K562 (cell line): ENCODE results near the gene ZNF644. TPM values are rescaled to one million over a fixed set of nuclear protein-coding genes. Genes with fewer than 3 reads are reported as not detected.

ENCODE experiments used
- ATAC-seq: fragments of 200-7000 bp; cut with Tn5 transposase; 3 replicates; pipeline ENCODE4 v1.9.1; 2020; ENCODE audit warnings: moderate library complexity
- BruUV-seq: library from RNA; stranded (reverse); fragments of 400-500 nt; replicated peaks from 2 replicates; lab custom pipeline; 2021; lab: Mats Ljungman, UMichigan
- CTCF ChIA-PET: fragments of 300-600 bp; formaldehyde crosslinking; extraction: SDS; loops from one replicate; lab custom pipeline; 2021; ENCODE audit warnings: low intra/inter-chr PET ratio; lab: Yijun Ruan, JAX
- POLR2A ChIA-PET: fragments of 300-600, 350-650 bp; sonication (Branson Sonifier 250); formaldehyde crosslinking; extraction: SDS; loops from one replicate; lab custom pipeline; 2021; ENCODE audit warnings: antibody characterized with exemption, inconsistent platforms; lab: Yijun Ruan, JAX
- DNase-seq, 4 experiments: peaks; one replicate each; pipeline versions ENCODE4 v3.0.0 to v3.0.0-alpha.2; 2011 to 2018; ENCODE audit warnings: low spot score in 3 of 4, mixed read lengths in 3 of 4; ENCODE audit errors: extremely low read depth in 1 of 4
- FAIRE-seq: peaks from 2 replicates; lab custom pipeline; 2011; peaks lifted over from hg19 to GRCh38; lab: Jason Lieb, UNC
- H2AFZ ChIP-seq: 2 replicates; pipeline ENCODE4 v1.6.0; 2011; ENCODE audit warnings: low read depth, low read length, control low read depth, inconsistent platforms
- H3K27ac ChIP-seq: fragments of 200-600 bp; 3 replicates; pipeline ENCODE4 v1.8.0; 2011; ENCODE audit warnings: low read depth, mild to moderate bottlenecking, control low read depth, inconsistent platforms, low read length, moderate library complexity, mixed read lengths; ENCODE audit errors: extremely low read depth
- H3K27me3 ChIP-seq, 2 experiments: fragments of 300-600 bp in 1 of 2; 2 replicates in 1 of 2; 3 replicates in 1 of 2; pipeline versions ENCODE4 v1.6.0 to v1.8.0; 2011; ENCODE audit warnings: inconsistent platforms in 2 of 2, low read length in 2 of 2, mild to moderate bottlenecking in 1 of 2, mixed read lengths in 1 of 2, moderate library complexity in 1 of 2; ENCODE audit not compliant: control insufficient read depth in 2 of 2, insufficient read depth in 2 of 2
- H3K36me3 ChIP-seq: fragments of 300-600 bp; 3 replicates; pipeline ENCODE4 v1.8.0; 2011; ENCODE audit warnings: mild to moderate bottlenecking, low read length, inconsistent platforms; ENCODE audit not compliant: control insufficient read depth, insufficient read depth
- H3K4me1 ChIP-seq, 2 experiments: fragments of 200-600 bp in 1 of 2; replicated peaks in 1 of 2; 2 replicates in 1 of 2; 3 replicates in 1 of 2; pipeline versions ENCODE4 v1.5.1 to v1.8.0; 2011; ENCODE audit warnings: inconsistent platforms in 2 of 2, low read length in 2 of 2, mild to moderate bottlenecking in 1 of 2, mixed read lengths in 1 of 2, moderate library complexity in 1 of 2; ENCODE audit not compliant: control insufficient read depth in 2 of 2, insufficient read depth in 2 of 2
- H3K4me2 ChIP-seq: 2 replicates; pipeline ENCODE4 v1.6.1; 2011; ENCODE audit warnings: low read length, control low read depth, inconsistent platforms, mixed read lengths; ENCODE audit not compliant: insufficient read depth
- H3K4me3 ChIP-seq: fragments of 200-600 bp; sonication (generic), shearing (Covaris generic); 2 replicates; pipeline ENCODE4 v1.5.1; 2016; ENCODE audit warnings: control low read depth, inconsistent platforms
- H3K79me2 ChIP-seq: fragments of 200-600 bp; 3 replicates; pipeline ENCODE4 v1.8.0; 2011; ENCODE audit warnings: low read length, inconsistent platforms; ENCODE audit not compliant: control insufficient read depth, insufficient read depth
- H3K9ac ChIP-seq, 2 experiments: 2 replicates each; pipeline versions ENCODE4 v1.6.0 to v1.6.1; 2011; ENCODE audit warnings: low read depth in 2 of 2, low read length in 2 of 2, control low read depth in 1 of 2, inconsistent platforms in 1 of 2, mild to moderate bottlenecking in 1 of 2, mixed read lengths in 1 of 2; ENCODE audit not compliant: insufficient read depth in 1 of 2
- H3K9me1 ChIP-seq: one replicate; pipeline ENCODE4 v1.6.0; 2011; ENCODE audit warnings: inconsistent platforms, mild to moderate bottlenecking, low read length, moderate library complexity; ENCODE audit not compliant: control insufficient read depth, insufficient read depth
- H3K9me3 ChIP-seq: replicated peaks from 2 replicates; pipeline ENCODE4 v1.5.1; 2011; ENCODE audit warnings: low read depth, low read length, inconsistent platforms; ENCODE audit not compliant: control insufficient read depth, insufficient read depth
- H4K20me1 ChIP-seq: replicated peaks from 2 replicates; pipeline ENCODE4 v1.6.1; 2011; ENCODE audit warnings: low read length, inconsistent platforms, mixed read lengths; ENCODE audit not compliant: control insufficient read depth, insufficient read depth
- CHD1 ChIP-seq: fragments of 200-600 bp; sonication (generic); IDR thresholded peaks from one replicate; pipeline ENCODE4 v1.6.1; 2012; ENCODE audit warnings: mild to moderate bottlenecking, moderate library complexity, low read length, inconsistent platforms
- DDX20 ChIP-seq: fragments of 450-650 bp; IDR thresholded peaks from 2 replicates; pipeline ENCODE4 v1.6.1; 2016; ENCODE audit warnings: missing genetic modification characterization, low read depth, mild to moderate bottlenecking, missing compliant biosample characterization, moderate library complexity
- ELK1 ChIP-seq: sonication (generic); formaldehyde crosslinking; IDR thresholded peaks from 2 replicates; pipeline ENCODE4 v1.8.1; 2022; ENCODE audit warnings: missing genetic modification reagents
- FIP1L1 ChIP-seq: fragments of 200-400 bp; formaldehyde crosslinking; IDR thresholded peaks from 2 replicates; pipeline ENCODE4 v1.6.1; 2018; ENCODE audit warnings: mild to moderate bottlenecking, low read depth, low read length; ENCODE audit not compliant: poor library complexity, severe bottlenecking
- HDAC6 ChIP-seq: IDR thresholded peaks from 2 replicates; pipeline ENCODE4 v1.6.1; 2012; ENCODE audit warnings: low read depth, mild to moderate bottlenecking, control low read depth, inconsistent platforms, low read length, moderate library complexity
- HDGF ChIP-seq: fragments of 450-650 bp; IDR thresholded peaks from 2 replicates; pipeline ENCODE4 v1.6.1; 2016
- KDM1A ChIP-seq, 2 experiments: fragments of 450-650 bp; IDR thresholded peaks; 2 replicates each; pipeline ENCODE4 v1.6.1; 2016; ENCODE audit warnings: mild to moderate bottlenecking in 2 of 2
- TGIF2 ChIP-seq: sonication (generic); formaldehyde crosslinking; IDR thresholded peaks from 2 replicates; pipeline ENCODE4 v1.8.1; 2022; ENCODE audit warnings: mild to moderate bottlenecking, missing genetic modification reagents, moderate library complexity
- THRA ChIP-seq: fragments of 450-650 bp; IDR thresholded peaks from 2 replicates; pipeline ENCODE4 v1.6.1; 2017; ENCODE audit warnings: mild to moderate bottlenecking, moderate library complexity
- ZNF57 ChIP-seq: fragments of 450-650 bp; formaldehyde crosslinking; IDR thresholded peaks from 2 replicates; pipeline ENCODE4 v1.4.0; 2020; ENCODE audit warnings: mild to moderate bottlenecking, moderate library complexity
- ZNF766 ChIP-seq: fragments of 200-800 bp; sonication (Bioruptor generic); conservative IDR thresholded peaks from 2 replicates; pipeline ENCODE4 v1.6.1; 2016; ENCODE audit warnings: missing genetic modification characterization, missing compliant biosample characterization
- WGBS: fragments of 100-300 bp; shearing (Covaris generic); methylation state at CpG from one replicate; pipeline ENCODE4 v1.1.6; 2016; ENCODE audit warnings: low coverage, mixed read lengths; ENCODE audit not compliant: insufficient coverage; ENCODE audit errors: missing lambda C conversion rate; 5-methylcytosine and 5-hydroxymethylcytosine counted together
- in situ Hi-C: fragments of 300-500 bp; cut with MboI; formaldehyde crosslinking; loops from 4 replicates; pipeline ENCODE4 v1.15.0; 2018; ENCODE audit warnings: inconsistent platforms, mixed read lengths
- intact Hi-C: fragments of 100-400 bp; cut with micrococcal nuclease; formaldehyde crosslinking; loops from 2 replicates; pipeline ENCODE4 v1.14.2; 2022
- polyA plus RNA-seq, 8 experiments: library from polyadenylated mRNA; depleted of rRNA in 4 of 8; stranded (reverse) in 5 of 8; unstranded in 3 of 8; fragments of >200 nt; fragmentation: Nextera tagmentation in 2 of 8; fragmentation: Illumina TruSeq in 1 of 8; extraction: Ambion mirVana in 2 of 8; extraction: Trizol in 1 of 8; gene quantifications; 2 replicates each; pipeline versions ENCODE4 v1.2.1 to v1.2.3, GENCODE V29; 2011 to 2014; ENCODE audit warnings: inconsistent platforms in 1 of 8, missing spikeins in 1 of 8
- total RNA-seq, 7 experiments: library from RNA; depleted of rRNA in 6 of 7; stranded (reverse); fragments of >200 nt in 6 of 7; fragmentation: Illumina TruSeq in 2 of 7; extraction: Trizol in 2 of 7; gene quantifications; 2 replicates each; pipeline versions ENCODE4 v1.2.1 to v1.2.3, GENCODE V29; 2011 to 2021; ENCODE audit warnings: low replicate concordance in 1 of 7

Gene ZNF644
- total and polyA plus RNA-seq, 9 of the 15 experiments (the other 6 are each of a cell fraction or from before 2014, with no cell fraction given) = 25.3 to 71.4 (median 39.6) TPM

- no peak overlapping the region for H3K27ac ChIP-seq
- H3K4me2 ChIP-seq = no peak overlapping the region
- H3K9me1 ChIP-seq = no peaks in the 10 kb centered on the region
- 0% methylated on average over 1 of the region's 1 CpG for WGBS
- H3K4me1 ChIP-seq = no peaks in the 10 kb centered on the region
- H3K36me3 ChIP-seq = no peaks in the 10 kb centered on the region
- no peak for TF ChIP-seq DDX20 (tag)
- no peak for TF ChIP-seq FIP1L1
- TF ChIP-seq THRA = no peak
- no peak for TF ChIP-seq ELK1 (CRISPR knock-in tag)
- TF ChIP-seq HDGF = no peak
- no peak for TF ChIP-seq CHD1
- no peak for TF ChIP-seq ZNF57 (CRISPR knock-in tag)
- TF ChIP-seq HDAC6 = no peak
- no peak for TF ChIP-seq ZNF766
- TF ChIP-seq TGIF2 (CRISPR knock-in tag) = no peak
- no peak for TF ChIP-seq KDM1A (IDR thresholded peaks at IDR 0.05)
- POLR2A ChIA-PET = interaction anchor here (1.3 kb wide), 1 partner anchor 10 kb away, joined by 5 read pairs; no protein-coding TSS in a partner anchor
- BruUV-seq = no TSS peak
- in situ Hi-C loops (no loop called here), intact Hi-C loops (no loop called here)
- DNase-seq = no peak
- no peak overlapping the region for H3K4me3 ChIP-seq
- no peak overlapping the region for H2AFZ ChIP-seq
- FAIRE-seq = no peak
- CTCF ChIA-PET = no interaction called here
- H3K9me3 ChIP-seq = no peaks in the 10 kb centered on the region
- peaks cover 2 to 4% of the 10 kb centered on the region in 2 experiments; a peak in 2 of 5 replicates for H3K27me3 ChIP-seq
- H3K79me2 ChIP-seq = no peaks in the 10 kb centered on the region
- no peaks in the 10 kb centered on the region for H4K20me1 ChIP-seq
- H3K9ac ChIP-seq = no peak overlapping the region
- ATAC-seq = no peak
Observed at GRCh38 chr1:91066538-91066937, 44.7 kb upstream of the ZNF644 start.
